Midbrain (tissue), 1 donor: ENCODE data around the gene CNTN4.

Experiments
- DNase-seq: peaks from one replicate; lab custom pipeline; 2025; lab: John Stamatoyannopoulos, UW

The CNTN4 gene

GRCh38 chr3:2701471-2701870 is 602.8 kb downstream of the CNTN4 start:
- DNase-seq, result no peak

- no peak for DNase-seq
These were observed 607.6 kb downstream of the CNTN4 start for GRCh38 chr3:2706144-2706835.

GRCh38 chr3:2706836-2707210 is 608.2 kb downstream of the CNTN4 start:
- DNase-seq, result no peak

GRCh38 chr3:2711081-2711480 is 612.4 kb downstream of the CNTN4 start:
- no peak for DNase-seq

GRCh38 chr3:2713923-2714322 is 615.3 kb downstream of the CNTN4 start:
- DNase-seq, result no peak

GRCh38 chr3:2714834-2715233 is 616.2 kb downstream of the CNTN4 start:
- DNase-seq, result no peak

- DNase-seq, result no peak
These were observed 628.4 kb downstream of the CNTN4 start for GRCh38 chr3:2727101-2727500.

- DNase-seq, result no peak
These were observed 629.1 kb downstream of the CNTN4 start for GRCh38 chr3:2727610-2728318.

- no peak for DNase-seq
These were observed 633.2 kb downstream of the CNTN4 start for GRCh38 chr3:2731843-2732242.

GRCh38 chr3:2735392-2735894 is 636.8 kb downstream of the CNTN4 start:
- no peak for DNase-seq

- DNase-seq, result no peak
These were observed 642.9 kb downstream of the CNTN4 start for GRCh38 chr3:2741516-2741915.

- DNase-seq, result no peak
These were observed 666.4 kb downstream of the CNTN4 start for GRCh38 chr3:2765002-2765579.

- DNase-seq, result no peak
These were observed 671.8 kb downstream of the CNTN4 start for GRCh38 chr3:2770451-2770850.

GRCh38 chr3:2771193-2771592 is 672.5 kb downstream of the CNTN4 start:
- DNase-seq, result no peak

- no peak for DNase-seq
These were observed 673.1 kb downstream of the CNTN4 start for GRCh38 chr3:2771741-2772140.

GRCh38 chr3:2772803-2773202 is 674.1 kb downstream of the CNTN4 start:
- no peak for DNase-seq

GRCh38 chr3:2774481-2775249 is 676.0 kb downstream of the CNTN4 start:
- DNase-seq, result no peak

- no peak for DNase-seq
These were observed 684.6 kb downstream of the CNTN4 start for GRCh38 chr3:2783261-2783660.

- no peak for DNase-seq
These were observed 686.0 kb downstream of the CNTN4 start for GRCh38 chr3:2784627-2785026.

GRCh38 chr3:2790266-2790815 is 691.7 kb downstream of the CNTN4 start:
- DNase-seq, result no peak

- DNase-seq, result no peak
These were observed 693.8 kb downstream of the CNTN4 start for GRCh38 chr3:2792432-2792831.

- DNase-seq, result no peak
These were observed 695.3 kb downstream of the CNTN4 start for GRCh38 chr3:2793987-2794386.
